GM18907 (cell line): ENCODE measurements around the gene CERS6.
"Not testable (repeated sequence)": the region's sequence is repeated elsewhere in the genome, so short reads cannot be mapped to it uniquely, and the experiment has no call there.

ENCODE experiments used
- ATAC-seq: cut with Tn5 transposase; IDR thresholded peaks from one replicate; pipeline ENCODE4 v1.9.1; 2021; ENCODE audit warnings: mild to moderate bottlenecking, moderate library complexity; ENCODE audit not compliant: unreplicated experiment

The CERS6 gene

DNA sequence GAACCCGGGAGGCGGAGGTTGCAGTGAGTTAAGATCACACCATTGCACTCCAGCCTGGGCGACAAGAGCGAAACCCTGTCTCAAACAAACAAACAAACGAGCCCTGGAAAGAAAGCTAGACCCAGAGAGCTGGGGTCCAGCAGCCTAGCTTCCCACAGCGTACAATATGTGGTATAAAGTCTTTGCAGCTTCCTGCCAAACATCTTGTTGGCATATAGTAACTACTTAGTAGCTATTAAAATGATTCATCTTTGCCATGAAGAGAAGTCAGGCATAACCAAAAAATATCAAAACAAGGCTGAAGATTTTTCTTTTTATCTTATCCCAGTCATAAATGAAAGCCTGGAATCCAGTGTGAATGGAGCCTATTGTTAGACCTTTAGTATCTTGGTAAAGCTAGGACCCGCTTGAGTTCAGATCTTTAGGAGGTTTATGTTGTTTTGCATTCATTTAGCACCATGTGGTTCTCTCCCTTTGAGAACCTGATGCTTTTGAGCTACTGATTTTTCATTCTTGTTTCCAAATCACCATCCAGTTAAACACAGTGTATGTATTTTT, 206.7 kb downstream of the CERS6 start:
- ATAC-seq = no peak

DNA sequence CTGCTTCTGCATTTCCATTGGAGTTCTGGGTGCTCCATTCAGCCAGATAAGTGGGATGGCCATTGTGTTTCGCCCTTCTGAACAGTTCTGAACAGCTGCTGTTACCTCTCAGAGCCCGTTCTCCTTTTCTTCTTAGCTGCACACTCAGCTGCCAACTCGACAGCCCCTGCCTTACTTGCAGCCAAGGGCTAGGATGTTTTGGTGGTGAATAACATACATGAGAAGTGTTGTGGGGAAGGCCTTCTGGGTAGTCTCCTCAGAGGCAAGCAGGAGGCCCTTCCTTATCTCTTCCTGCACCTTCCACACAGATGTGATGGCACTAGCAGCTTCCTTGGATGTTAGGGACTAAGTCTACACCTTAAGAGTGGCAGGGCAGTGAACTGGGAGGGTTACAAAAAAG, 207.9 kb downstream of the CERS6 start:
- ATAC-seq = no peak

DNA sequence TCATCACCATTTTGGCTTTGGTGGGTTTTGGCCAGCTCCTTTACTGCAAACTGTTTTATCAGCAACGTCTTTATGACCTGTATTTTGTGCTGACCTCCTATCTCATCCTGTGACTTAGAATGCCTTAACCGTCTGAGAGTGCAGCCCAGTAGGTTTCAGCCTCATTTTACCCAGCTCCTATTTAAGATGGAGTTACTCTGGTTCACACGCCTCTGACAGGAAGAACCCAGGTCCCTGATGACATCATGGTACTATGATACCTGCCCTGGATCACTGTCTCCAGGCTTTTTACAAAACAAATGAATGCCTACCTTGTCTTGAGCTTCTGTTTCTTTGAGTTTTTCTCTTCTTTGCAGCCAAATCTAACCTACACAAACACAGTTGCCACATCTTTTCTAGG, 208.6 kb downstream of the CERS6 start:
- ATAC-seq = not testable (repeated sequence)

- ATAC-seq = no peak
Measured at GRCh38 chr2:168666339-168666738, 210.3 kb downstream of the CERS6 start.

DNA sequence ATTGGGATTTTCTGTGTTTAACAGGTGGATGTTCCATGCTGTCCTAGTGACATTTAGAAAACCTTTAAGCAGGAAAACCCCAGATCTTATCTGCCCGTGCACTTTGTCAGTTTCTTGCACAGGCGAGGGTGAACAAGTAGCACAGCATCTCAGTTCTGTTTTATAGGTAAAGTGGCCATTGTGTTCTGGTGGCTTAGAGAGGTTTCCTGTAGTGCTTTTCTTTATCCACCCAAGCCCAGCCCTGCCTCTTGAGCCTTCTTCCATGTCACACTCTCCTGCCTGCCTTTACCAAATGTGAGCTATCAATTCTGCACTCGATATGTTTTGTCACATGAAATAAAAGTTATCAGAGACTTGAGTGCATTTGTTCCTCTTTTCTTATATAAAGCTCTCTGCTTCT, 211.1 kb downstream of the CERS6 start:
- no peak for ATAC-seq

DNA sequence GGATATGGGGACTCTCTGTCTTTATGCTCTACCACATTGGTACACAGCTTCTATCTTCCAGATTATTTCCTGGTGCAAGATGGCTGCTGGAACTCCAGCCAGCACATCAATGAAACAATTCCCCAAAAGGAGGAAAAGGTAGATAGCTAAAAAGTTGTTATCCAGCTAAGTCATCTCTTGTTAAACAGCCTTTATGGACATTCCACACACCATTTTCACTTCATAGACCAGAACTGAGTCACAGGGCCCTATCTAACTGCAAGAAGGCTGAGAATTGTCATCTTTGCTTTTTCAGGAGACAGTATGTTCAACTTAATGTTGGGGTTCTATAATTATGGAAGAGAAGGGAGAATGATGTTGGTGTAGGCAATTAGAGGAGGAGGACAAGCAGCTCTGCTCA, 213.1 kb downstream of the CERS6 start:
- no peak for ATAC-seq

DNA sequence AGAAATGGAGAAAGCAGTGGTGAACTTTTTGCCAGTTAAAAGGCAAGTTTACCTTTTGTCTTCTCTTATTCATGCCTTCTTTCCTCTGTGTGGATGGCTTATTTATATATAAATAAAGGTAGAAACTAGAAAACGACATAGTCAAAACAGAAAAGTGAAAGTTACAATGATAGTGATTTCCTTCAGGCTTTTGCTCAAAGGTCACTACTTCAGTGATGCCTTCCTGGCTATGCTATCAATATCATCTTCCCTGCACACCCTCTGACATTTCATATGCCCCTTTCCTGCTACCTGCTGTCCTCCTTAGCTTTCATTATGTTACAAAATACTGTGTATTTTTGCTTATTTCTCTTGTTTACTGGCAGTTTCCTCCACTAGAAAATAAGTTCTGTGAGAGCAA, 214.4 kb downstream of the CERS6 start:
- ATAC-seq = no peak

- ATAC-seq = no peak
Measured at GRCh38 chr2:168671932-168672331, 215.9 kb downstream of the CERS6 start.

DNA sequence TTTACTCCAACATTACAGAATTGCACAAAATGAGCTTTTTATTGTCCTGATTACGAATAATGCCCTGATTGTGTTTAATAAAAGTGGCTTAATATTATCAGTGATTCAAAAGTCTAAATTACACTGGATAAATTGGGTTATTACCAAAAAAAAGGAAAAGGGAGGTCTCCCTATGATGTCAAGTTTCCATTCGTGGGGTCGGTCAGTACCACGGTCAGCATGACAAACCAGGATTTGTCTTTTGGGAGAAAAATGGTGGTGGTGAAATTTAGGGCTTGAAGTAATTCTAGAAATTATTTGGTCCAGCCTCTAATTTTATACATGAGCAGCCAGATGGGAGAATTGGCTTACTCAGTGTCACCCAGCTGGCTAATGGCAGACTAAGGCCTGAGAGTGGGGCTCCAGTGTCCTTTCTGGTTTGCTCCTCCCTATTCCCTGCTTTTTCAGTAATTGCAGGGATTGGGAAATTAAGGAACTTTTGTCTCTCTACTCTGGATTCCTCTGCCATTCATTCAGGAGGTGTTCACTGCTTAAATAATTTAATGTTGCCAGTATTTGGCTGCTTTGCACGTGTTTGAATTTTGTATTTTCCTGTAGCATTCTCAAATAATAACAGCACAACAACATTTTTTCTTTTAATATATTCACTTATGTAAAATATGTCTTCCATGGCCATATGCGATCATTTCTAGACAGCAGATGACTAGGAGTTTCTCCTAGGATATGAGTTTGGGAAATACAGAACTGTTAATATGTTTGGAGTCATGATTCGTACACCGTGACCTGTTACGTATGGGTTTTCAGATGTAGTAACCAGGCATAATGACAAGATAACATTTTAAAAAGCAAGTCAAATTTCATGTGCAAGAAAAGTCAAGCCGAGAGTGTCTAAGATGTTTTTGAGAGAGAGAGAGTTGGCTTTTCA, 217.5 kb downstream of the CERS6 start:
- no peak for ATAC-seq

DNA sequence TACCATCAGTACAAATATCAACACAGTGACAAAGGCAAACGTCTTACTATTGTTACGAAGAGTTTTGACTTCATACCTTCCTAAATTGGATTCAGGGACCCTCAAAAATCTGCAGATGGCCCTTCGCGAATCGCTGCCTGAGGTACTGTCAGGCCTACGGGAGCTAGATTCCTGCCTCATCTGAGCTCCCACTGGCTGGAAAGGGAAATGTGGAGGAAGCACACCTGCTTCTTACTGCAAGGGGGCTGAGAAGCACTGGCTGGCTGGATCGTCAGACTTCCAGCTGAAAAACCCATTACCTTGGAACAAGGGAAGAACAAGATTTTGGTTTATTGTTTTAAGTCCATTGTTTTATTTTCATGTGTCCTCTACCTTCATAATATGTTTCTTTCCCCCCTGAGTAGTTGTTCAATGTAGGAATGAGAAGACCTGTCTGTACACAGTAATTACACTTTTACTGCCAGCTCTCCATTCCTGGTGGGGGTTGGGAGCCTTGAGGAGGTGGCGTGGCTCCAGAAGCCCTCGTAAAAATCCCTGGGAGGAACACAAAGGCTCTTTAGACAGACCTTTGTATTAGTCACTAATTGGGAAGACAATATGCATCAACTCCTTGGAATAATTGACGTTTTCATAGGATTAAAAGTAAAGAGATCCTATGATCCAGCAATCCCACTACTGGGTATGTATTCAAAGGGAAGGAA, 222.2 kb downstream of the CERS6 start:
- ATAC-seq = no peak

DNA sequence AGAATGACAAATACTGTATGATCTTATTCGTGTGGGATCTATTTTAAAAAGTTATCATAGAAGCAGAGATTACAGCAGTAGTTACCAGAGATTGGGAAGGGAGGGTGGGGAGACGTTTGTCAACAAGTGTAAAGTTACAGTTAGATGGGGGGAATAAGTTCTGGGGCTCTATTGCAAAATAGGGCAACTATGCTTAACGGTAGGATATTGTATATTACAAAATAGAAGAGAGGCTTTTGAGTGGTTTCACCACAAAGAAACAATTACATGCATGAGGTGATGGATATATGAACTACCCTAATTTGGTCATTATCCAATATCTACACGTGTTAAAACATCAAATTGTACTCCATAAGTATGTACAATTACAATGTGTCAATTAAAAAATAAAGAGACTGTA, 223.0 kb downstream of the CERS6 start:
- ATAC-seq = no peak

GRCh38 chr2:168679741-168680310, 223.8 kb downstream of the CERS6 start:
- no peak for ATAC-seq

GRCh38 chr2:168683996-168684395, 227.9 kb downstream of the CERS6 start:
- no peak for ATAC-seq

- ATAC-seq = no peak
Measured at GRCh38 chr2:168684921-168685599, 229.0 kb downstream of the CERS6 start.

- ATAC-seq = no peak
Measured at GRCh38 chr2:168685600-168686451, 229.8 kb downstream of the CERS6 start.

DNA sequence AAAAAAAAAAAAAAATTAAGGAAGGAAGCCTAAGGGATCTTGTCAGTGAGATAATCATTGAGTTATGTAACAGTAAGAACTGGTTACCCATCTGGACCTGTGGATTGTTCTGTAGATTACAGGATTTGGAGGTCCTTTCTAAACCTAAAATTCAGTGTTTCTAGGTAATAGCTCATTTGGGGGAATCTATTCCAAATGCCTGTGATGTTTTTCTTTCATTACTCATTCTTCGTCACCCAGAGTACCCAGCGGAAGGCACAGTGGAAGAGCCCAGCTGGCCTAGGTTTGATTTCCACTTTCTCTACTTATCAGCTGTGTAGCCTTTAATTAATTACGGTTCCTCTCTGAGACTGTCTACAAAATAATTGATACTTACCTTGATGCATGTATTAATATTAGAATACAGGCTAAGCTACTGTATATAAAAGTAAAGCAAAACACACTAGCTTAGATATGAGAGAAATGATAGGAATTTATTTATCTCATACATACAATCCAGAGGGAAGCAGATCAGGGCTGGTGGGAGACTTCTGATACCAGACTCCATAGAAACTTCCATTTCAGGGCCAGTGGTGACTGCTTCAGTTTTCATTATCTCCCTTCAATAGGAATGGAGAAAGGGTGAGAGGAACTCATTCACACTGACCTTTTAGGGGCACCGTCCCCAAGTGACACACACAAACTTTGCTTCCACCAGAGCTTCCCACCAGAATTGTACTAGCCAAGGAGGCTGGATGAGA, 230.6 kb downstream of the CERS6 start:
- ATAC-seq = no peak

DNA sequence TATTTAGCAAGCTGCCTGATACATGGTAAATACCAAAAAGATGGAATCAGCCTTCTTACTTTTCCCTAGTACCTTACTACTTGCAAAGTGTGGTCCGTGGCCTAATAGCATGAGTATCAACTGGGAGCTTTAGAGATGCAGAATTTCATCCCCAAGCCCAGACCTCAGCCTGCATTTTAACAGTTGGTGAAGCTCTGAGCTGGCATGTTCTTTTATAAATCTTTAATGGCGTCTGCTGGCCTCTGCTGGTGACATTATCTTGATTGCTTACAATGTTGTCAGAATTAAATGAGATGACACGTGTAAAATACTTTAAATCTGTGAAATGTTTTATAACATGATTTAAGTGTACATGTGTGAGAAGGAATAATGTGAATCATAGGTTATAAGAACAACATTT, 231.2 kb downstream of the CERS6 start:
- ATAC-seq = no peak

- ATAC-seq = no peak
Measured at GRCh38 chr2:168690381-168690885, 234.4 kb downstream of the CERS6 start.

- no peak for ATAC-seq
Measured at GRCh38 chr2:168691221-168691620, 235.1 kb downstream of the CERS6 start.
